Vagina (tissue), 2 donors: ENCODE data around the gene RALGPS2.

Source experiments
- POLR2A ChIP-seq, 2 donors: fragments of 450-650 bp; IDR thresholded peaks; one replicate each; pipeline ENCODE4 v1.6.1; 2017; ENCODE audit warnings: antibody characterized with exemption in 2 of 2, mild to moderate bottlenecking in 2 of 2, moderate library complexity in 2 of 2
- POLR2AphosphoS5 ChIP-seq, 2 donors: sonication (generic); formaldehyde crosslinking; IDR thresholded peaks; one replicate each; pipeline ENCODE4 v1.9.0; 2017; ENCODE audit warnings: antibody characterized with exemption in 2 of 2, mild to moderate bottlenecking in 2 of 2, low read depth in 1 of 2; ENCODE audit not compliant: insufficient read depth in 1 of 2
- TF ChIP-seq, protein P1 (sequence below), 3 experiments: fragments of 450-650 bp in 2 of 3; fragments of 200-600 bp in 1 of 3; sonication (generic) in 1 of 3; IDR thresholded peaks; one replicate each; pipeline ENCODE4 v1.5.1; 2017 to 2019; ENCODE audit warnings: antibody characterized with exemption in 3 of 3, mild to moderate bottlenecking in 2 of 3, moderate library complexity in 2 of 3

GRCh38 chr1:178927003-178927402 is 202.0 kb downstream of the RALGPS2 start:
- TF ChIP-seq, protein P1, sequence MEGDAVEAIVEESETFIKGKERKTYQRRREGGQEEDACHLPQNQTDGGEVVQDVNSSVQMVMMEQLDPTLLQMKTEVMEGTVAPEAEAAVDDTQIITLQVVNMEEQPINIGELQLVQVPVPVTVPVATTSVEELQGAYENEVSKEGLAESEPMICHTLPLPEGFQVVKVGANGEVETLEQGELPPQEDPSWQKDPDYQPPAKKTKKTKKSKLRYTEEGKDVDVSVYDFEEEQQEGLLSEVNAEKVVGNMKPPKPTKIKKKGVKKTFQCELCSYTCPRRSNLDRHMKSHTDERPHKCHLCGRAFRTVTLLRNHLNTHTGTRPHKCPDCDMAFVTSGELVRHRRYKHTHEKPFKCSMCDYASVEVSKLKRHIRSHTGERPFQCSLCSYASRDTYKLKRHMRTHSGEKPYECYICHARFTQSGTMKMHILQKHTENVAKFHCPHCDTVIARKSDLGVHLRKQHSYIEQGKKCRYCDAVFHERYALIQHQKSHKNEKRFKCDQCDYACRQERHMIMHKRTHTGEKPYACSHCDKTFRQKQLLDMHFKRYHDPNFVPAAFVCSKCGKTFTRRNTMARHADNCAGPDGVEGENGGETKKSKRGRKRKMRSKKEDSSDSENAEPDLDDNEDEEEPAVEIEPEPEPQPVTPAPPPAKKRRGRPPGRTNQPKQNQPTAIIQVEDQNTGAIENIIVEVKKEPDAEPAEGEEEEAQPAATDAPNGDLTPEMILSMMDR (IDR thresholded peaks at IDR 0.05) = no peak
- no peak for TF ChIP-seq POLR2A (IDR thresholded peaks at IDR 0.05)
- TF ChIP-seq POLR2AphosphoS5 (IDR thresholded peaks at IDR 0.05; ENCODE audit: insufficient read depth in 1 of 2, low read depth in 1 of 2) = no peak
